HG02884 (cell line): ENCODE data around the gene NDOR1.

Source experiments
- ATAC-seq: cut with Tn5 transposase; IDR thresholded peaks from one replicate; pipeline ENCODE4 v1.9.1; 2021; ENCODE audit warnings: mild to moderate bottlenecking, moderate library complexity; ENCODE audit not compliant: unreplicated experiment

Gene NDOR1

DNA sequence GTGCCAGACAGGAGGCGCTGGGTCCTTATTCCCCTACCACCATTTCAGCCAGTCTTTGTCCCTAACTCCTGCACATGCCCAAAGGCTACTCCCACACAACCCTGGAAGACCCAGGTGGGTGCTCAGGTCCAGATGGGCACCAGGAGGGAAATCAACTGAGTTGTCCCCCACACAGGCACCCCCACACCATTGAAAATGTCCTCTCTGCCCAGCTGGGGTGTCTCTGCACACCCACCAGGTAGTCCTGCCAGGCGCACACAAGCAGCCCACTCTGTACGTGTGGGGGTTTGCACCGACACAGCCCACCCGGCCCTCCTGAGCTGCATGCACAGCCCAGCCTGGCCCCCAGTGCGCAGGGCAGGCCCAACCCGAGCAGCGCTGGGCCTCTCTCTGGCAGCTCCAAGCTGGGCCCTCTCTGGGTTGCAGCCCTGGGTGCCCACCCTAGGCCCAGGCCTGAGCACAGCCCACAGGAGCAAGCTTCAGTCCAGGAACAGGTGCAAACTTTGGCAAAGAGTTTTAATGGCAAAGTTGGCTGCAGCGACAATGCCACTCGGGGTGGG, 14.3 kb downstream of the NDOR1 start:
- no peak for ATAC-seq

DNA sequence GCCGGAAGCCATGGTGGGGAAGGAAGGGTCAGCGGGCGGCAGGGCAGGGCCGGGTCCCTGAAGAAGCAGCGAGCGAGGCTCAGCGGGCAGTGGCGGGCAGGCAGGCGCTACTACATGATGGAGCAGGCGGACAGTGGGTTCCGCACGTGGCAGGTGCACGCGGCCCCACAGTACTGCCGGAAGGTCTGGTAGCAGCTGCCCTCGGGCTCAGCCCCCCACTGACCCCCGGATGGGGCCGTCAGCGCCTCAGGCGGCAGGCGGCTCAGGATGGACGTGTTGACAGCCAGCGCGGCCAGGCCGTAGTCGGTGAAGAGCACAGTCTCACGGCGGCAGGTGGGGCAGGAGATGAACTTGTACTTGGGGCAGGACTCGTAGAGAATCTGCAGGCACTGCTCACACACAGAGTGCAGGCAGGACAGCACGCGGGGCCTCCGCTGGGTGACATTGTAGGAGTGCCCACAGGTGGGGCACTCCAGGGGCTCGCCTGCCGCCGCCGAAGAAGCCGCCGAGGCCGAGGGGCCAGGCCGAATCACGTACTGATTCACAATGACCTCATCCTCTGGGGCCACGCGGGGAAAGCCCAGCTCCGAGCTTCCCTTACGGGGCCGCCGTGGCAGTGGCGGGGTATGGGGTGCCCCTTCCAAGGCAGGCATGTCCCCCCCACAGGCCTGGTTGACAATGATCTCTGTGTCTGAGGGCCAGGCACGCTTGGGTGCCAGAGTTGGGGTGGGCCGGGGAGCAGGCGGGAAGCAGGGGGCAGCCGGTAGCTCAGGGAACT, 15.0 kb downstream of the NDOR1 start:
- no peak for ATAC-seq

- ATAC-seq: no peak
These were observed 15.6 kb downstream of the NDOR1 start for GRCh38 chr9:137221095-137221505.

DNA sequence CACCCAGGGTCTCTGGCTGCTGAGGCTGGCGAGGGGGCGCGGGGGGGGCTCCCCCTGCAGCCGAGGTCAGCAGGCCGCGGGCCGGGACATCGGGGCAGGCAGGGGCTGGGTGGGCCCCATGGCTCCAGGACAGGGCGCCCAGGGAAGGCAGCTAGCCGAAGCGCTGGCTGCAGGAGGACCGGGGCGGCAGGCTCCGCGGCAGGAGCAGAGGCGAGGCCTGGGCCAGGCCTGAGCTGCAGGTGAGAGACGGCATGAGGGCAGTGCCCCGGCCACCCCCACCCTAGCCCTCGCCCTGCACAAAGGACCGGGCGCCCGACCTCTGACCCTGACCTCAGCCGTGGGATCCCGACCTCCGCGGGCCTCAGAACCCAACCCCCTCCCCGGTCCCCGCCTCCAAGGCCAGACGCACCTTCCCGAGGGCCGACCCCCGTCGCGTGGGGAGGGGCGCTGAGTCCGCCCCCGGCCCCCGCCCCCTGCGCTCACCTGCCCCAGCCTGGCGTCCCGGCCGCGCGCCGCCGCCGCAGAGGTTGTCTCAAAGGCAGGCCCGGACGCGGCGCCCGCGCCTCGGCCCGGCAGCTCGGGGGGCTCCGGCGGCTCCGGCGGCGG, 16.1 kb downstream of the NDOR1 start:
- ATAC-seq: no peak

DNA sequence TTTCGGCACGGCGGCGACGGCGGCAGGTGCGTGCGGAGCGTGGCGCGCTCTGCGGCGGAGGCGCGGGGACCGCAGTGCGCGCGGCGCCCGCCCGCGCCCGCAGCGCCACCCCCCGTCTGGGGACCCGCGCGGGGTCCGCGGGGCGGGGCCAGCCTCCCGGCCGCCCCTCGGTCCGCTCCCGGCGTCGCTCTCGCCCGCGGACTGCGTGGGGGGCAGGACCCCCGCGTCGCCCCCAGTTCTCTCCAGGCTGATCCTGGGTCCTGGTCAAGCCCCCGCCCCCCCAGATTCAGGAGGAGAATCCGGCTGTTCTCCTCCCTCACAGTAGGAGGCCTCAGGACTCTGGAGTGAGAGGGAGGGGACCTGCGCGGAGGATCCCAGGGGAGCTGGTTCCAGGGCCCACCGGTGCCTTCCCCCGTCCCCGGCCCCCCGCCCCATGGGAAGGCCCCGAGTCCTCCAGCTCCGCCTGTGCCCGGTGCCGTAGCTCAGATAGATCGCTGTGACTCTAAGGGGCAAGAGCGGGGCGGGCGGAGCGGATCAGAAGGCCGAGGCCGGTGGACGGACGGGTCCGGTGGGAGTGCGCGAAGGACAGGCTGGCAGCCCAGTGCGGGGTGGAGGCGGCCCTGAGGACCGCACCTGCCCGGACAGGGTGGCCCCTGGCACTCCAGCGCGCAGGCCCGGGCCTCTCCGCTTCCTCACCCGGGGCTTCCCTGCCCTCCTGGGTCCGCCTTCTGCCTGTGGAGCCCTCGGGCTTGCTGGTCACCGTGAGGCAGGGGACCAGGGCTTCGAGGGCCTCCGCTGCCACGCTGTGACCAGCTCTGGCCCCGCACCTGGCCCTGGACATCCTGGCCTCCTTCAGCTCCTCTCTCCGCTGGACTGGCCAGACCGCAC, 16.9 kb downstream of the NDOR1 start, which contains the start of gene RNF208:
RNF208 (minus strand) TSS at position 51 of the 888 bp plus-strand sequence. CDS start 1,028 bp downstream, outside the sequence.
- ATAC-seq: no peak

DNA sequence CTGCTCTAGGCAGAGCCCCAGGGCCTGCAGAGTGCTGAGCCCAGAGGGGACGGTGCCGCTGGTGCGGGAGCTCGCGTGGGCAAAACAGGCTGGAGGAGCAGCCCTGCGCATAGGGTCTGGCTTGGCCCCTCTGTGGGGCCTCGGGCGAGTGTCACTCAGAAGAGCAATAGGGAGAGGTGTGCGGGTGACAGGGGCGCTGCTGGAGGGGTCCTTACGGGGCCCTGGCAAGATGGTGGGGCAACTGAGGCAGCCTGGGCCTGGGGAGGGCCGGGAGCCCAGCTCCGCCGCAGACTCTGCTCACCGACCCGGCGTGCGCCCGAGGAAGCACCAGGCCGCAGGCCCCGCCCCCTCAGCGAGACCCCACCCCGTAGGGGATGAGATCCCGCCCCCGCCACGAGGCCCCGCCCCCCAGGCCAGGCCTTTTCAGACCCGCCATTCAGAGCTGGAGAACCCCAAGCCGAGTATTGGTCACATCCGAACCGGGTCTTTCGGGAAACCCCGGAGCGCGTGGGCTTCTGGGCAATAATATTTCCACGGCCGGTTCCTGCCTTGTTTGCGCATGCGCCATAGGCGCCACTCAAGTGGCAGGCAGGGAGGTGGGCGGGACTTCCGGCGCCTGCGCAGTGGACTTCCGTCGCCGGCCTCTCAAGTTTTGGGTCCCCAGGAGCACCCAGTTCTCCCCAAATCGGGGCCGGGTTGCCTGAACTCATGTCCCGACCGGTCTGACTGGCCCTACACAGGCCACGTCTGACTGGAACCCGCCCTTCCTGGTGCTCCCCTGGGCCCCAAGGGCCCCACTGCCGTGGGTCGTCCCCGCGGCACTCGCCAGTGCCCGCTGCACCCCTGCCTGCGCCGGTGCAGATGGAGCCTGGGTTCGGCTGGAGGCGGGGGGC, 17.8 kb downstream of the NDOR1 start:
- ATAC-seq: peak; percentile 70

GRCh38 chr9:137224830-137225694, 19.6 kb downstream of the NDOR1 start, which contains the start of gene CYSRT1:
TSS of gene CYSRT1 (plus strand) at chr9:137225174. CDS start at chr9:137225622, 448 bp downstream.
- no peak for ATAC-seq

DNA sequence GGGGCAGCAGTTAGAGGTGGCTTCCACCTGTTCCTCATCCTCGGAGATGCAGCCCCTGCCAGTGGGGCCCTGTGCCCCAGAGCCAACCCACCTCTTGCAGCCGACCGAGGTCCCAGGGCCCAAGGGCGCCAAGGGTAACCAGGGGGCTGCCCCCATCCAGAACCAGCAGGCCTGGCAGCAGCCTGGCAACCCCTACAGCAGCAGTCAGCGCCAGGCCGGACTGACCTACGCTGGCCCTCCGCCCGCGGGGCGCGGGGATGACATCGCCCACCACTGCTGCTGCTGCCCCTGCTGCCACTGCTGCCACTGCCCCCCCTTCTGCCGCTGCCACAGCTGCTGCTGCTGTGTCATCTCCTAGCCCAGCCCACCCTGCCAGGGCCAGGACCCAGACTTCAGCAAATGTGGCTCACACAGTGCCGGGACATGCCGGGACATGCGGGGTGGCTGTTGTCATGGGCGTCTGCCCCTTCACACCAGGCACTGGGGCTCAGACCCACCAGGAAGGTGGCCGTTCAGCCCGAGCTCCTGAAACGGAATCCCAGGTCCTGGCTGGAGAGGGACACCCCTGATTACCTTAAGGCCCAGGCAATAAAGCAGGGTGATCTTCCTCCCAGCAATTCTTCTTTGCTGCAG, 20.3 kb downstream of the NDOR1 start:
- ATAC-seq: no peak

DNA sequence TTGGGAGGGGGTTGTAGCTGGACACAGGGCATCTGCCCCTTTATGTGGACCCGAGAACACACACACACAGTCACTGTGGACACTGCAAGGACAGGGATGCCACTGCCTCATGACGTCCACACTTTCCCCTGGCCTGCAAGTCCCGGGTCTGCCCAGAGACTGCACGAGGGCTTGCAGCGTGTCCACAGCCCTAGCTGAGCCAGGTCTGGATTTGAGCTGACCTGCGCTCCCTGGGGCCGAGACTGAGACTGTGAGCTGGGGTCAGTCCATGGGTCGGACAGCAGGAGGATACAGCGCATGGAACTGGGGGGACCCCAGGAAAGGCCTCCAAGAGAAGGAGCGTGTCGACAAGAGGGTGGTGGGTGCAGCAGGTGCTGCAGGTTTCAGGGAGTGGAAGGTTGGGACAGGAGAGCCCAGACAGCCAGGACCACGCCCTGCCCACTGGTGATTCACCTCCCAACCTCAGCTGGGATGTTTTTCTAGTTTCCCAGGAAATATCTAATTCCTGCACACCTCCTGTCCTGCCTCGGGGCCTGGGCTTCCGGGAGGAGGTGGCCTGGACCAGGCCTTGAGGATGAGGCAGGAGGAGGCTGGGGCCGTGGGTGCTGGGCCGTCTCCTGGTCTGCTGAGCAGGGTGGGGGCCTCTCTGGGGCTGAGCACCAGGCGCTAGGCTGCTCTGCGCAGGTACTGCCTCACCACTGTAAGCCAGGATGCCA, 21.0 kb downstream of the NDOR1 start:
- ATAC-seq: no peak

- ATAC-seq: no peak
These were observed 21.8 kb downstream of the NDOR1 start, which contains the start of gene RNF224 for GRCh38 chr9:137227054-137227852. TSS of gene RNF224 (plus strand) at chr9:137227502. CDS start at chr9:137228336, 834 bp downstream.

DNA sequence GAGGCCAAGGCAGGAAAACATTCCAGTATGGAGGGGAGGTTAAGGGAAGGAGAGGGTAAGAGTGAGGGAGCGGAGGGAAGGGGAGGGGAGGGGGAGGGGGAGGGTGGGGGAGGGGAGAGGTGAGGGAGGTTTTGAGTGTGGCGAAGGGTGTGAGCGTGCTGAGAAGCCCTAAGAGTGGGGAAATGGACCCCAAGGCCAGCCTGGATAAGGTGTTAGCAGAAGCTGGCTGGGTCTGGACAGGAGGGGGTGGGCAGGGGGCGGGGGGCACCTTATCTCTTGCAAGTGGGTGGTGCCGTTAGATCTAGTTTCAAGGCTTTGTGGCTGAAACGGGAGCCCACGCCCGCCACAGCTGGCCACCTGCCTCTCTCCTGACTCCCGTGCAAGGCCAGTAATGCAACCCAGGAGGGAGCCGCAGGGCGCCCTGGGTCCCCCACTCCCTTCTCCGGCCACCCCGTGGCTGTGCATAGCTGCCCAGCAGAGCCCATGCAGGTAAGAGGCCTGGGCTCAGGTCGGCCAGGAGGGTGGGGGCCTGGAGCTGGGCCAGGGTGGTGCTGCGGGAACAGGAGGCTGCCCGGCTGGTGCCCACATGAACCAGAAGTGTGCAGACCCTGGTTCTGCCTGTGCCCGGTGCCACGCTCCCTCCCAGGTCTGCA, 22.5 kb downstream of the NDOR1 start:
- no peak for ATAC-seq

DNA sequence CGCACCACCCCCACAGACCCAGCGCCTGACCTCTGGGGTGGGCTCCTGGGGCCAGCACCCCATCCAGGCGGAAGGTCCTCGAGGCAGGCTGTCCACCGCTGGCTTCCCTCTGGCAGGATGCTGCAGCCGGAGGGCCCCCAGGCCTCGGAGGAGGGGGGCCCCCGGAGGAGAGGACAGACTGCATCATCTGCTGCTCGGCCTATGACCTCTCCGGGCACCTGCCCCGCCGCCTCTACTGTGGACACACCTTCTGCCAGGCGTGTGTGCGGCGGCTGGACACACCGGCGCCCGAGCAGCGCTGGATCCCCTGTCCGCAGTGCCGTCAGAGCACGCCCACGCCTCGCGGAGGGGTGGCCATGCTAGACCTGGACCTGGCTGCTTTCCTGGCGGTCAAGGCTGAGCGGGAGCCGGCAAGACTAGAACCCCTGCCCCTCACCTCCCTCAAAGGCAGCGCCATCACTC, 23.0 kb downstream of the NDOR1 start:
- ATAC-seq: no peak

- ATAC-seq: no peak
These were observed 23.7 kb downstream of the NDOR1 start for GRCh38 chr9:137228968-137229896.

GRCh38 chr9:137229903-137230704, 24.6 kb downstream of the NDOR1 start:
- ATAC-seq: no peak
